Thymus (tissue), 11 donors: ENCODE data around the gene BORCS5. TPM values are rescaled to one million over a fixed set of nuclear protein-coding genes. Genes with fewer than 3 reads are reported as not detected.
A peak's percentile ranks its signal among the peaks of the same experiment; 100 is the strongest.

ENCODE experiments used
- DNase-seq, 9 donors: peaks; one replicate each; pipeline ENCODE4 v3.0.0-alpha.2; 2013; ENCODE audit warnings: low spot score in 9 of 9, low read depth in 6 of 9, missing footprints in 1 of 9
- H3K27ac ChIP-seq, 2 donors: one replicate each; pipeline ENCODE4 v1.5.1; 2013; ENCODE audit warnings: control low read depth in 1 of 2, low read depth in 1 of 2, low read length in 1 of 2, mild to moderate bottlenecking in 1 of 2, moderate library complexity in 1 of 2
- H3K27me3 ChIP-seq, 2 donors: one replicate each; pipeline ENCODE4 v1.5.1; 2013; ENCODE audit warnings: low read length in 1 of 2; ENCODE audit not compliant: control insufficient read depth in 2 of 2, insufficient read depth in 1 of 2
- H3K36me3 ChIP-seq, 2 donors: one replicate each; pipeline ENCODE4 v1.5.1; 2013; ENCODE audit warnings: low read length in 1 of 2, mild to moderate bottlenecking in 1 of 2, moderate library complexity in 1 of 2; ENCODE audit not compliant: control insufficient read depth in 2 of 2, insufficient read depth in 2 of 2
- H3K4me1 ChIP-seq, 2 donors: one replicate each; pipeline ENCODE4 v1.5.1; 2013; ENCODE audit warnings: low read length in 2 of 2; ENCODE audit not compliant: control insufficient read depth in 2 of 2, insufficient read depth in 2 of 2
- H3K4me3 ChIP-seq, 2 donors: one replicate each; pipeline ENCODE4 v1.5.1; 2013; ENCODE audit warnings: low read length in 2 of 2, control low read depth in 1 of 2, mild to moderate bottlenecking in 1 of 2
- H3K9me3 ChIP-seq, 2 donors: one replicate each; pipeline ENCODE4 v1.5.1; 2013; ENCODE audit warnings: low read length in 1 of 2, mild to moderate bottlenecking in 1 of 2; ENCODE audit not compliant: control insufficient read depth in 2 of 2, insufficient read depth in 1 of 2
- WGBS: extraction: QIAGEN DNeasy Blood & Tissue Kit; methylation state at CpG from one replicate; pipeline ENCODE4 v1.1.7; 2013; 5-methylcytosine and 5-hydroxymethylcytosine counted together
- polyA plus RNA-seq: library from polyadenylated mRNA; stranded (reverse); fragments of 200-250 nt; gene quantifications from one replicate; pipeline ENCODE4 v1.2.3, GENCODE V29; 2013
- total RNA-seq: library from RNA; stranded (reverse); fragments of 120-200 nt; gene quantifications from one replicate; pipeline ENCODE4 v1.2.4, GENCODE V29; 2013
- donor health status: healthy.

Gene BORCS5
- total and polyA plus RNA-seq, 2 donors = 6.0 to 7.0 TPM

GRCh38 chr12:12331244-12331771, 25.6 kb upstream of the BORCS5 start:
- no peaks in the 10 kb centered on the region for H3K36me3 ChIP-seq
- no peak overlapping the region for H3K4me3 ChIP-seq
- DNase-seq = no peak
- no peaks in the 10 kb centered on the region for H3K27me3 ChIP-seq
- no peaks in the 10 kb centered on the region for H3K9me3 ChIP-seq
- WGBS = 84% methylated on average over 7 of the region's 7 CpGs
- H3K27ac ChIP-seq = no peak overlapping the region
- peaks cover 6 to 16% of the 10 kb centered on the region in 2 donors for H3K4me1 ChIP-seq

- WGBS = 93% methylated on average over 1 of the region's 1 CpG
- Histone ChIP-seq H3K9me3 (no peaks in the 10 kb centered on the region), H3K27ac (no peak overlapping the region), H3K27me3 (no peaks in the 10 kb centered on the region), H3K4me3 (no peak overlapping the region), H3K36me3 (no peaks in the 10 kb centered on the region), H3K4me1 (peaks cover 6 to 16% of the 10 kb centered on the region in 2 donors)
- no peak for DNase-seq
These were observed 25.0 kb upstream of the BORCS5 start for GRCh38 chr12:12331896-12332295.

GRCh38 chr12:12333407-12334366, 23.2 kb upstream of the BORCS5 start:
- H3K4me1 ChIP-seq = peaks cover 6 to 16% of the 10 kb centered on the region in 2 donors
- peak in 2 of 9 donors; percentile 23 to 65 for DNase-seq
- H3K27me3 ChIP-seq = no peaks in the 10 kb centered on the region
- peak overlapping the region in 1 of 2 donors; percentile 62 for H3K27ac ChIP-seq
- no peaks in the 10 kb centered on the region for H3K36me3 ChIP-seq
- no peak overlapping the region for H3K4me3 ChIP-seq
- no peaks in the 10 kb centered on the region for H3K9me3 ChIP-seq
- 61% methylated on average over 12 of the region's 12 CpGs for WGBS

- H3K36me3 ChIP-seq = no peaks in the 10 kb centered on the region
- H3K4me1 ChIP-seq = peaks cover 6 to 16% of the 10 kb centered on the region in 2 donors
- no peaks in the 10 kb centered on the region for H3K9me3 ChIP-seq
- no peak overlapping the region for H3K27ac ChIP-seq
- WGBS = 39% methylated on average over 10 of the region's 10 CpGs
- no peaks in the 10 kb centered on the region for H3K27me3 ChIP-seq
- no peak overlapping the region for H3K4me3 ChIP-seq
- DNase-seq = peak in 3 of 9 donors; percentile 33 to 64 (median 54)
These were observed 22.4 kb upstream of the BORCS5 start for GRCh38 chr12:12334367-12335040.

- Histone ChIP-seq H3K27ac (no peak overlapping the region), H3K36me3 (no peaks in the 10 kb centered on the region), H3K27me3 (no peaks in the 10 kb centered on the region), H3K9me3 (no peaks in the 10 kb centered on the region), H3K4me1 (peaks cover 6 to 16% of the 10 kb centered on the region in 2 donors), H3K4me3 (no peak overlapping the region)
- WGBS = 97% methylated on average over 5 of the region's 5 CpGs
- DNase-seq = no peak
These were observed 20.8 kb upstream of the BORCS5 start for GRCh38 chr12:12336049-12336411.

GRCh38 chr12:12336511-12336910, 20.4 kb upstream of the BORCS5 start:
- no peaks in the 10 kb centered on the region for H3K9me3 ChIP-seq
- DNase-seq = no peak
- WGBS = 94% methylated on average over 1 of the region's 1 CpG
- no peak overlapping the region for H3K27ac ChIP-seq
- H3K4me3 ChIP-seq = no peak overlapping the region
- H3K4me1 ChIP-seq = peaks cover 6 to 16% of the 10 kb centered on the region in 2 donors
- no peaks in the 10 kb centered on the region for H3K36me3 ChIP-seq
- no peaks in the 10 kb centered on the region for H3K27me3 ChIP-seq

GRCh38 chr12:12338527-12339168, 18.2 kb upstream of the BORCS5 start:
- WGBS = 63% methylated on average over 8 of the region's 8 CpGs
- Histone ChIP-seq H3K27ac (no peak overlapping the region), H3K9me3 (no peaks in the 10 kb centered on the region), H3K27me3 (no peaks in the 10 kb centered on the region), H3K36me3 (no peaks in the 10 kb centered on the region), H3K4me3 (no peak overlapping the region), H3K4me1 (peaks cover 3 to 9% of the 10 kb centered on the region in 2 donors)
- no peak for DNase-seq

GRCh38 chr12:12349711-12350665, 6.9 kb upstream of the BORCS5 start, which contains the start of gene MANSC1:
TSS of gene MANSC1 (minus strand) at chr12:12350242. CDS start at chr12:12343314, 6,928 bp downstream.
- Histone ChIP-seq H3K36me3 (no peaks in the 10 kb centered on the region), H3K27ac (peak within 1 kb of the TSS; percentile 55 to 84), H3K4me3 (peak within 1 kb of the TSS; percentile 48 to 62), H3K4me1 (peaks cover 13 to 16% of the 10 kb centered on the region in 2 donors), H3K27me3 (peaks cover 0 to 5% of the 10 kb centered on the region in 2 donors), H3K9me3 (no peaks in the 10 kb centered on the region)
- WGBS = 3% methylated on average over 68 of the region's 68 CpGs
- peak in 4 of 9 donors; percentile 48 to 80 (median 73) for DNase-seq
